Adrenal gland (tissue), 5 donors: ENCODE measurements around the gene RUSC2.

ENCODE experiments used
- POLR2A ChIP-seq, 2 donors: fragments of 450-650 bp; IDR thresholded peaks; one replicate each; pipeline ENCODE4 v1.6.1; 2017; ENCODE audit warnings: antibody characterized with exemption in 2 of 2, mild to moderate bottlenecking in 2 of 2, moderate library complexity in 1 of 2
- TF ChIP-seq, protein P1 (sequence below), 6 experiments: fragments of 450-650 bp in 4 of 6; fragments of 200-600 bp in 2 of 6; sonication (generic) in 1 of 6; IDR thresholded peaks; 1 replicate in 5 of 6; 2 replicates in 1 of 6; pipeline versions ENCODE4 v1.5.1 to v1.8.0; 2016 to 2021; ENCODE audit warnings: antibody characterized with exemption in 6 of 6, mild to moderate bottlenecking in 2 of 6, moderate library complexity in 1 of 6
- donor health status: DM: no; HTN: no; CAD: no.

DNA sequence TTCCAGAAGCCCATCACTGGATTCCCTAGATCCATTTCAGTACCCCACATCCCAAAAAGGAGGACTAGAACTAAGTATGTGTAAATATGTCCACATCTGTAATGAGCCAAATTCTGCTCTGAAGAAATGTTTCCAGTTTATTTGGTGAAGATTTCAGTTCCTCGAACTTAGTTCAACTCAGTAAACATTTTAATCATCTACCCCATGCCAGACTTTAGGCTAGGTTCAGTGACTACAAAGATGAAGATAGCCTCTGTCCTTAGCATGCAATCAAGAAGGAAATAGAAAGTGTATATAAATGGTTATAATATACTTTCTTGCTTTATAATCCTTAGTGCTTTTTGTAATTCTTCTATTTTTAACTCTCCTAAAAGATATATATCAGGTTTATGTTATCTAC is 21.5 kb downstream of the RUSC2 start:
- TF ChIP-seq, protein P1, sequence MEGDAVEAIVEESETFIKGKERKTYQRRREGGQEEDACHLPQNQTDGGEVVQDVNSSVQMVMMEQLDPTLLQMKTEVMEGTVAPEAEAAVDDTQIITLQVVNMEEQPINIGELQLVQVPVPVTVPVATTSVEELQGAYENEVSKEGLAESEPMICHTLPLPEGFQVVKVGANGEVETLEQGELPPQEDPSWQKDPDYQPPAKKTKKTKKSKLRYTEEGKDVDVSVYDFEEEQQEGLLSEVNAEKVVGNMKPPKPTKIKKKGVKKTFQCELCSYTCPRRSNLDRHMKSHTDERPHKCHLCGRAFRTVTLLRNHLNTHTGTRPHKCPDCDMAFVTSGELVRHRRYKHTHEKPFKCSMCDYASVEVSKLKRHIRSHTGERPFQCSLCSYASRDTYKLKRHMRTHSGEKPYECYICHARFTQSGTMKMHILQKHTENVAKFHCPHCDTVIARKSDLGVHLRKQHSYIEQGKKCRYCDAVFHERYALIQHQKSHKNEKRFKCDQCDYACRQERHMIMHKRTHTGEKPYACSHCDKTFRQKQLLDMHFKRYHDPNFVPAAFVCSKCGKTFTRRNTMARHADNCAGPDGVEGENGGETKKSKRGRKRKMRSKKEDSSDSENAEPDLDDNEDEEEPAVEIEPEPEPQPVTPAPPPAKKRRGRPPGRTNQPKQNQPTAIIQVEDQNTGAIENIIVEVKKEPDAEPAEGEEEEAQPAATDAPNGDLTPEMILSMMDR (IDR thresholded peaks at IDR 0.05) = no peak
- no peak for TF ChIP-seq POLR2A (IDR thresholded peaks at IDR 0.05)
